Thymus (tissue), 11 donors: ENCODE measurements around the gene KANSL1. TPM values are rescaled to one million over a fixed set of nuclear protein-coding genes. Genes with fewer than 3 reads are reported as not detected.
"Not testable (repeated sequence)": the region's sequence is repeated elsewhere in the genome, so short reads cannot be mapped to it uniquely, and the experiment has no call there.

Experiments used
- DNase-seq, 9 donors: peaks; one replicate each; pipeline ENCODE4 v3.0.0-alpha.2; 2013; ENCODE audit warnings: low spot score in 9 of 9, low read depth in 6 of 9, missing footprints in 1 of 9
- H3K27ac ChIP-seq, 2 donors: one replicate each; pipeline ENCODE4 v1.5.1; 2013; ENCODE audit warnings: control low read depth in 1 of 2, low read depth in 1 of 2, low read length in 1 of 2, mild to moderate bottlenecking in 1 of 2, moderate library complexity in 1 of 2
- H3K27me3 ChIP-seq, 2 donors: one replicate each; pipeline ENCODE4 v1.5.1; 2013; ENCODE audit warnings: low read length in 1 of 2; ENCODE audit not compliant: control insufficient read depth in 2 of 2, insufficient read depth in 1 of 2
- H3K36me3 ChIP-seq, 2 donors: one replicate each; pipeline ENCODE4 v1.5.1; 2013; ENCODE audit warnings: low read length in 1 of 2, mild to moderate bottlenecking in 1 of 2, moderate library complexity in 1 of 2; ENCODE audit not compliant: control insufficient read depth in 2 of 2, insufficient read depth in 2 of 2
- H3K4me1 ChIP-seq, 2 donors: one replicate each; pipeline ENCODE4 v1.5.1; 2013; ENCODE audit warnings: low read length in 2 of 2; ENCODE audit not compliant: control insufficient read depth in 2 of 2, insufficient read depth in 2 of 2
- H3K4me3 ChIP-seq, 2 donors: one replicate each; pipeline ENCODE4 v1.5.1; 2013; ENCODE audit warnings: low read length in 2 of 2, control low read depth in 1 of 2, mild to moderate bottlenecking in 1 of 2
- H3K9me3 ChIP-seq, 2 donors: one replicate each; pipeline ENCODE4 v1.5.1; 2013; ENCODE audit warnings: low read length in 1 of 2, mild to moderate bottlenecking in 1 of 2; ENCODE audit not compliant: control insufficient read depth in 2 of 2, insufficient read depth in 1 of 2
- WGBS: extraction: QIAGEN DNeasy Blood & Tissue Kit; methylation state at CpG from one replicate; pipeline ENCODE4 v1.1.7; 2013; 5-methylcytosine and 5-hydroxymethylcytosine counted together
- polyA plus RNA-seq: library from polyadenylated mRNA; stranded (reverse); fragments of 200-250 nt; gene quantifications from one replicate; pipeline ENCODE4 v1.2.3, GENCODE V29; 2013
- total RNA-seq: library from RNA; stranded (reverse); fragments of 120-200 nt; gene quantifications from one replicate; pipeline ENCODE4 v1.2.4, GENCODE V29; 2013
- donor health status: healthy.

The KANSL1 gene
- total and polyA plus RNA-seq, 2 donors = 22.3 to 101 TPM

- H3K36me3 ChIP-seq = peaks cover 19 to 70% of the 10 kb centered on the region in 2 donors
- DNase-seq = no peak
- H3K4me1 ChIP-seq = no peaks in the 10 kb centered on the region
- 96% methylated on average over 17 of the region's 17 CpGs for WGBS
- no peaks in the 10 kb centered on the region for H3K27me3 ChIP-seq
- H3K4me3 ChIP-seq = no peak overlapping the region
- no peak overlapping the region for H3K27ac ChIP-seq
- H3K9me3 ChIP-seq = no peaks in the 10 kb centered on the region
Observed at GRCh38 chr17:46026166-46027047, 166.8 kb downstream of the KANSL1 start.

- Histone ChIP-seq H3K27me3 (no peaks in the 10 kb centered on the region), H3K4me1 (no peaks in the 10 kb centered on the region), H3K4me3 (no peak overlapping the region), H3K27ac (no peak overlapping the region), H3K36me3 (peaks cover 12 to 63% of the 10 kb centered on the region in 2 donors), H3K9me3 (no peaks in the 10 kb centered on the region)
- 94% methylated on average over 8 of the region's 8 CpGs for WGBS
- no peak for DNase-seq
Observed at GRCh38 chr17:46025510-46026165, 167.6 kb downstream of the KANSL1 start.

- peaks cover 8 to 57% of the 10 kb centered on the region in 2 donors for H3K36me3 ChIP-seq
- DNase-seq = no peak
Observed at GRCh38 chr17:46025060-46025459, 168.2 kb downstream of the KANSL1 start.

GRCh38 chr17:46024590-46024989, 168.6 kb downstream of the KANSL1 start:
- WGBS = 93% methylated on average over 14 of the region's 14 CpGs
- Histone ChIP-seq H3K27me3 (no peaks in the 10 kb centered on the region), H3K27ac (no peak overlapping the region), H3K4me3 (no peak overlapping the region), H3K9me3 (no peaks in the 10 kb centered on the region), H3K36me3 (peaks cover 8 to 54% of the 10 kb centered on the region in 2 donors), H3K4me1 (no peaks in the 10 kb centered on the region)
- no peak for DNase-seq

More at GRCh38 chr17:46025060-46025459, 168.2 kb downstream of the KANSL1 start:
- 90% methylated on average over 10 of the region's 10 CpGs for WGBS
- Histone ChIP-seq H3K4me1 (no peaks in the 10 kb centered on the region), H3K27me3 (no peaks in the 10 kb centered on the region), H3K9me3 (no peaks in the 10 kb centered on the region), H3K4me3 (no peak overlapping the region), H3K27ac (no peak overlapping the region)

- no peaks in the 10 kb centered on the region for H3K27me3 ChIP-seq
- H3K4me3 ChIP-seq = no peak overlapping the region
- H3K9me3 ChIP-seq = no peaks in the 10 kb centered on the region
- no peak for DNase-seq
- H3K27ac ChIP-seq = no peak overlapping the region
- H3K36me3 ChIP-seq = peaks cover 8 to 47% of the 10 kb centered on the region in 2 donors
- no peaks in the 10 kb centered on the region for H3K4me1 ChIP-seq
- 97% methylated on average over 24 of the region's 24 CpGs for WGBS
Observed at GRCh38 chr17:46023783-46024388, 169.3 kb downstream of the KANSL1 start.

GRCh38 chr17:46023366-46023765, 169.9 kb downstream of the KANSL1 start:
- not testable (repeated sequence) for DNase-seq, H3K27ac ChIP-seq, H3K4me3 ChIP-seq, H3K27me3 ChIP-seq, H3K9me3 ChIP-seq, H3K4me1 ChIP-seq
- WGBS = 97% methylated on average over 7 of the region's 7 CpGs
- peaks cover 8 to 42% of the 10 kb centered on the region in 2 donors for H3K36me3 ChIP-seq

- Histone ChIP-seq H3K4me3 (no peak overlapping the region), H3K4me1 (no peaks in the 10 kb centered on the region), H3K27me3 (no peaks in the 10 kb centered on the region), H3K36me3 (peaks cover 0 to 22% of the 10 kb centered on the region in 2 donors), H3K27ac (no peak overlapping the region), H3K9me3 (no peaks in the 10 kb centered on the region)
- DNase-seq = no peak
- 95% methylated on average over 12 of the region's 12 CpGs for WGBS
Observed at GRCh38 chr17:46020998-46021397, 172.2 kb downstream of the KANSL1 start.

- Histone ChIP-seq H3K27ac (no peak overlapping the region), H3K36me3 (peaks cover 0 to 18% of the 10 kb centered on the region in 2 donors), H3K4me3 (no peak overlapping the region), H3K4me1 (no peaks in the 10 kb centered on the region), H3K27me3 (no peaks in the 10 kb centered on the region), H3K9me3 (no peaks in the 10 kb centered on the region)
- DNase-seq = peak in 1 of 9 donors; percentile 36
- 93% methylated on average over 14 of the region's 14 CpGs for WGBS
Observed at GRCh38 chr17:46020023-46020761, 173.0 kb downstream of the KANSL1 start.
